Stomach (tissue), 9 donors: Measurements from ENCODE around the gene GSTM2. TPM values are rescaled to one million over a fixed set of nuclear protein-coding genes. Genes with fewer than 3 reads are reported as not detected.

Experiments
- DNase-seq, 2 donors: peaks; one replicate each; pipeline versions ENCODE4 v3.0.0 to v3.0.0-alpha.2; 2013 to 2019
- H3K27ac ChIP-seq, 5 donors: fragments of 200-600 bp in 4 of 5; sonication (generic) in 4 of 5; one replicate each; pipeline ENCODE4 v1.5.1; 2013 to 2019; ENCODE audit warnings: mild to moderate bottlenecking in 1 of 5, moderate library complexity in 1 of 5
- H3K27me3 ChIP-seq, 3 donors: fragments of 200-600 bp; sonication (generic); one replicate each; pipeline ENCODE4 v1.5.1; 2017 to 2019; ENCODE audit warnings: mixed run types in 1 of 3
- H3K36me3 ChIP-seq, 4 donors: fragments of 200-600 bp; sonication (generic); 1 replicate in 3 of 4; 2 replicates in 1 of 4; pipeline ENCODE4 v1.5.1; 2016 to 2019
- H3K4me1 ChIP-seq, 4 donors: fragments of 200-600 bp; sonication (generic); one replicate each; pipeline ENCODE4 v1.5.1; 2016 to 2019
- H3K4me3 ChIP-seq, 4 donors: fragments of 200-600 bp; sonication (generic) in 3 of 4; one replicate each; pipeline ENCODE4 v1.5.1; 2016 to 2019; ENCODE audit warnings: mild to moderate bottlenecking in 1 of 4
- H3K9me3 ChIP-seq, 4 donors: fragments of 200-600 bp; sonication (generic); one replicate each; pipeline ENCODE4 v1.5.1; 2016 to 2019
- EP300 ChIP-seq: sonication (generic); formaldehyde crosslinking; IDR thresholded peaks from one replicate; pipeline ENCODE4 v1.6.1; 2017; ENCODE audit warnings: antibody characterized with exemption
- POLR2A ChIP-seq, 4 donors: fragments of 450-650 bp; IDR thresholded peaks; one replicate each; pipeline ENCODE4 v1.6.1; 2016; ENCODE audit warnings: antibody characterized with exemption in 4 of 4, control low read depth in 2 of 4, mild to moderate bottlenecking in 1 of 4, moderate library complexity in 1 of 4
- POLR2AphosphoS5 ChIP-seq, 3 donors: sonication (generic); formaldehyde crosslinking; IDR thresholded peaks; one replicate each; pipeline ENCODE4 v1.6.1; 2016; ENCODE audit warnings: antibody characterized with exemption in 3 of 3
- WGBS, 5 donors: extraction: QIAGEN DNeasy Blood & Tissue Kit in 3 of 5; methylation state at CpG; one replicate each; pipeline versions ENCODE4 v1.1.5 to v1.1.7; 2013 to 2018; 5-methylcytosine and 5-hydroxymethylcytosine counted together
- intact Hi-C: fragments of 100-400 bp; cut with DNase I; formaldehyde crosslinking; loops from one replicate; pipeline ENCODE4 v1.15.1; 2023; ENCODE audit warnings: low total_unique reads
- polyA plus RNA-seq, 3 donors: library from polyadenylated mRNA; stranded (reverse); fragments of 200-250 nt; gene quantifications; one replicate each; pipeline ENCODE4 v1.2.3, GENCODE V29; 2013
- total RNA-seq, 5 donors: library from RNA; depleted of rRNA; stranded (reverse); fragments of >200 nt; gene quantifications; one replicate each; pipeline versions ENCODE4 v1.1.0 to v1.2.3, GENCODE V29; 2014 to 2016
- TF ChIP-seq, protein P1 (sequence below), 7 experiments: fragments of 450-650 bp in 4 of 7; fragments of 200-600 bp in 3 of 7; sonication (generic) in 3 of 7; IDR thresholded peaks; one replicate each; pipeline ENCODE4 v1.5.1; 2016 to 2019; ENCODE audit warnings: antibody characterized with exemption in 7 of 7, control low read depth in 2 of 7, mild to moderate bottlenecking in 1 of 7
- donor health status: healthy with polysubstance abuse.
- donor health status: Bipolar disorder and iron deficiency.
- donor health status: healthy.

GSTM2 gene
- total and polyA plus RNA-seq, 8 donors, result 22.3 to 219 (median 124) TPM

DNA sequence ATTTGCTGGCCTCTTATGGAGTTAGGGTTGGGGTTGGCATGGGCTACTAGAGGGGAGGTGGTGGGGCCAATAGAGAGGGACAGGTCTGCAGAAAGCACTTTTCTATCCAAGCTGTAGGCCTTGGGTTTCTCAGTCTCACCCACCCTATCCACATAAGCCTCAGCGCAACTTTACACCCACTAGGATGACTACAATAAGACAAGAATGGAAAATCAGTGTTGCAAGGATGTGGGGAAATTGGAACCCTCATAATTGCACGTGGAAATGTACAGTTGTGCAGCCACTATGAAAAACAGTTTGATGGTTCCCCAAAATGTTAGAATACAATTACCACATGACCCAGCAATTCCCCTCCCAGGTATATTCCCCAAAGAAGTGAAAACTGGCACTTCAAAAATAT lies 26.0 kb upstream of the GSTM2 start:
- intact Hi-C loops, result loop anchor here (5.0 kb wide), 1 partner anchor 130 kb away; no protein-coding TSS in a partner anchor
- Histone ChIP-seq H3K36me3 (no peaks in the 10 kb centered on the region), H3K4me3 (no peak overlapping the region), H3K27ac (no peak overlapping the region), H3K4me1 (peaks cover 11 to 32% (median 19%) of the 10 kb centered on the region in 4 donors), H3K27me3 (no peaks in the 10 kb centered on the region), H3K9me3 (no peaks in the 10 kb centered on the region)
- no peak for DNase-seq
- TF ChIP-seq EP300, result no peak
- WGBS, 5 donors, result 76 to 90% (median 85%) methylated on average over 2 of the region's 2 CpGs

DNA sequence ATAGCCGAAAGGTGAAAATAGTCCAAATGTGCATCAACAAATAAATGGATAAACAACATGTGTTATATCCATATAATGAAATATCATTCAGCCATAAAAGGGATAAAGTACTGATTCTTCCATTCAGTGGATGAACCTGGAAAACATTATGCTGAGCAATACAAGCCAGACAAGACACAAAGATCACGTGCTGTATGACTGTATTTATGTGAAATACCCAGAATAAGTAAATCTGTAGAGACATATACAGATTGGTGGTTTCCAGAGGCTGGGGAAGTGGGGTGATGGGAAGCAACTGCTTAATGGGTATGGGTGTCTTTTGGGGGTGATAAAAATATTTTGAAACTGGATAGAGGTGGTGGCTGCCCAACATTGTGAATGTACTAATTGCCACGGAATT lies 25.2 kb upstream of the GSTM2 start:
- Histone ChIP-seq H3K9me3 (no peaks in the 10 kb centered on the region), H3K36me3 (no peaks in the 10 kb centered on the region), H3K27ac (no peak overlapping the region), H3K4me1 (peaks cover 11 to 32% (median 19%) of the 10 kb centered on the region in 4 donors), H3K27me3 (no peaks in the 10 kb centered on the region), H3K4me3 (no peak overlapping the region)
- 61 to 74% (median 69%) methylated on average over 3 of the region's 3 CpGs for WGBS, 5 donors
- intact Hi-C loops, result loop anchor here (5.0 kb wide), 1 partner anchor 130 kb away; no protein-coding TSS in a partner anchor
- DNase-seq, result no peak
- TF ChIP-seq EP300 (no peak), POLR2A (IDR thresholded peaks at IDR 0.05) (no peak), POLR2AphosphoS5 (IDR thresholded peaks at IDR 0.05) (no peak)
- TF ChIP-seq, protein P1, sequence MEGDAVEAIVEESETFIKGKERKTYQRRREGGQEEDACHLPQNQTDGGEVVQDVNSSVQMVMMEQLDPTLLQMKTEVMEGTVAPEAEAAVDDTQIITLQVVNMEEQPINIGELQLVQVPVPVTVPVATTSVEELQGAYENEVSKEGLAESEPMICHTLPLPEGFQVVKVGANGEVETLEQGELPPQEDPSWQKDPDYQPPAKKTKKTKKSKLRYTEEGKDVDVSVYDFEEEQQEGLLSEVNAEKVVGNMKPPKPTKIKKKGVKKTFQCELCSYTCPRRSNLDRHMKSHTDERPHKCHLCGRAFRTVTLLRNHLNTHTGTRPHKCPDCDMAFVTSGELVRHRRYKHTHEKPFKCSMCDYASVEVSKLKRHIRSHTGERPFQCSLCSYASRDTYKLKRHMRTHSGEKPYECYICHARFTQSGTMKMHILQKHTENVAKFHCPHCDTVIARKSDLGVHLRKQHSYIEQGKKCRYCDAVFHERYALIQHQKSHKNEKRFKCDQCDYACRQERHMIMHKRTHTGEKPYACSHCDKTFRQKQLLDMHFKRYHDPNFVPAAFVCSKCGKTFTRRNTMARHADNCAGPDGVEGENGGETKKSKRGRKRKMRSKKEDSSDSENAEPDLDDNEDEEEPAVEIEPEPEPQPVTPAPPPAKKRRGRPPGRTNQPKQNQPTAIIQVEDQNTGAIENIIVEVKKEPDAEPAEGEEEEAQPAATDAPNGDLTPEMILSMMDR (IDR thresholded peaks at IDR 0.05), result no peak

DNA sequence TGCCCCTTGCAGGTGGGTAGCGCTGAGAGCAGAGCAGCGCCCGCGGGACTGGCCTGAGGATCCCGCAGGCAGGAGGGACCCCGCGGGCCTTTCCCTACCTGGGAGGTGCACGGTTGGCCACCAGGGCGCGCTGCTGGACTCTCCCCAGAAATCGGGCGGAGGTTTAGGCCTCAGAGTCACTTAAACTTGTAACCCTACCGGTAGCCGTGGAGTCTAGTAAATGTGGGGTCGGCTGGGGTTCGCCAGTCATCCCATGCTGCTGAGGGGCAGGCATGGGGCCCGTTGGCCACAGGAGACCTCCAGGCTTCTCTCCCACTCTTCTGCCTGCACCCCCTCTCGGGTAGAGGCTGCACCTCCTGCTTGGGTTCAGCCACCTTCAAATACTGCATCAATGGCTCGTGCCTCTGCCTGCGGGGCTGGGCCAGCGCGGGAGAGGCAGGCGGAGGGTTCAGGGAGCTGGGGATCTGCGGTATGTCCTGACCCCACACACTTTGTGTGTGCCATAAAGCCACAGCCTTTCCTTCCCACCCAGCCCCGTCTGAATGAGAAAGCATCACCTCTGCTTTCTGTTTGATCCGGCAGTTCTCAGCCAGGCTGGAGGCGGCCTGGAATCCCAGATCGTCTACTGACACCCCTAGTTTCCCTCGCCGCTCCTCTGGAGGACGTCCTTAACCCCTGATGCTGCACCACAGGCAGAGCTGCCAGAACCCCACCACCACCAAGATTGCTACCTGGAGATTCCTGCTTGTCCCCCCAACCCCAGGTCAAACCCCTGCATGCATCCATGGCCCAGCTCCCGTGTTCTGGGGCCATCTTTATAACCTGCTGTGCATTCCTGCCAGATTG lies 24.2 kb upstream of the GSTM2 start:
- DNase-seq, result peak; percentile 90 to 92
- 33 to 66% (median 37%) methylated on average over 10 to 32 of the region's 32 CpGs for WGBS, 5 donors
- H3K4me3 ChIP-seq, result no peak overlapping the region
- no peak overlapping the region for H3K27ac ChIP-seq
- TF ChIP-seq, protein P1 (IDR thresholded peaks at IDR 0.05), result peak in 5 of 7 experiments; percentile 74 to 90 (median 87)
- no peak for TF ChIP-seq POLR2AphosphoS5 (IDR thresholded peaks at IDR 0.05)
- TF ChIP-seq POLR2A (IDR thresholded peaks at IDR 0.05), result no peak
- TF ChIP-seq EP300, result no peak
- H3K27me3 ChIP-seq, result no peaks in the 10 kb centered on the region
- no peaks in the 10 kb centered on the region for H3K36me3 ChIP-seq
- intact Hi-C loops, result loop anchor here (5.0 kb wide), 1 partner anchor 129 kb away; no protein-coding TSS in a partner anchor
- peaks cover 11 to 32% (median 19%) of the 10 kb centered on the region in 4 donors for H3K4me1 ChIP-seq
- no peaks in the 10 kb centered on the region for H3K9me3 ChIP-seq

DNA sequence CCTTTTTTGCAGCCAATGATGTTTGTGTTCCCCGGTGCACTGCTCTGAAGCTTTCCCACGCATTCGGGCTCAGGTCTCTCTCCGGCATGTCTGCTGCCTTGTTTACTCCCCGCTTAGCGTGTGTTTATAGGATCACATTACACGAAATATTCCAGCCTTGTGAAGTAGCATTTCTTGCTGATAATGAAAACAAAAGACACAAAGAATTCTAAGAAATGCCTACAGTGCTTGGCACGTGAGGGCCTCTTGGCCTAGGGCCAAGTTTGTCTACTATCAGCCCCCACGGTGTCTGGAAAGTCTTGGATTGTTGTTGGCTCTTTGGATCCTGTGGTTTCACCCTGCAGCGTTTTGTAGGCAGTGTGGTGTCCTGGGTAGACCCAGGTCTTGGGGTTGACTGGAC lies 23.2 kb upstream of the GSTM2 start:
- Histone ChIP-seq H3K36me3 (no peaks in the 10 kb centered on the region), H3K9me3 (no peaks in the 10 kb centered on the region), H3K4me3 (no peak overlapping the region), H3K27ac (no peak overlapping the region), H3K4me1 (peaks cover 9 to 21% (median 13%) of the 10 kb centered on the region in 4 donors), H3K27me3 (no peaks in the 10 kb centered on the region)
- DNase-seq, result no peak
- no peak for TF ChIP-seq POLR2AphosphoS5 (IDR thresholded peaks at IDR 0.05)
- TF ChIP-seq EP300, result no peak
- 15 to 32% methylated on average over 10 of the region's 10 CpGs; no CpG with 5 or more reads in 3 of the 5 donors for WGBS, 5 donors
- intact Hi-C loops, result loop anchor here (5.0 kb wide), 1 partner anchor 128 kb away; no protein-coding TSS in a partner anchor

DNA sequence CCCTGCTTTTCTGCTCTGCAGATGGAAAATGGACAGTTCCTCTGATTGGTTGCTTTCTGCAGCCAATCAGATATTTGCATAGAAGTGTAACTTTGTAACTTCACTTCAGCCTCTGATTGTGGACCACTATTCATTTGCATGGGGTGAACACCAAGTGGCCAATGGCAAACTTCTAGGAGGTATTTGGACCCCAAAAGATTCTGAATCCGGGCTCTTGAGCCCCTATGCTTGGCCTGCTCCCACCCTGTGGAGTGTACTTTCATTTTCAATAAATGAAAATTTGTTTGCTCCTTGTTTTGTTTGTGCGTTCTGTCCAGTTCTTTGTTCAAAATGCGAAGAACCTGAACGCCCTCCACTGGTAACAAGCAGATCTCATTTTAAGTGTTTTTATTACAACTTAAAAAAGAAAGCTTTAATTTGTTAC lies 18.4 kb upstream of the GSTM2 start:
- no peaks in the 10 kb centered on the region for H3K9me3 ChIP-seq
- no peak overlapping the region for H3K27ac ChIP-seq
- no peaks in the 10 kb centered on the region for H3K36me3 ChIP-seq
- TF ChIP-seq, protein P1 (IDR thresholded peaks at IDR 0.05), result peak in 1 of 7 experiments; percentile 15
- no peak for TF ChIP-seq EP300
- H3K4me1 ChIP-seq, result peaks cover 0 to 2% (median 1%) of the 10 kb centered on the region in 4 donors
- intact Hi-C loops, result no loop called here
- DNase-seq, result peak in 1 of 2 donors; percentile 57
- WGBS, 5 donors, result 53 to 69% (median 60%) methylated on average over 4 of the region's 4 CpGs
- peak overlapping the region in 2 of 4 donors; percentile 8 to 18 for H3K4me3 ChIP-seq
- H3K27me3 ChIP-seq, result no peaks in the 10 kb centered on the region
